Panc1 (cell line): Measurements from ENCODE around the gene ANKRA2.

Experiments used
- POLR2AphosphoS5 ChIP-seq: IDR thresholded peaks from 2 replicates; pipeline ENCODE4 v1.6.1; 2012; ENCODE audit warnings: mild to moderate bottlenecking, low read depth, low read length, moderate library complexity
- TF ChIP-seq, protein P1 (sequence below): fragments of 450-650 bp; IDR thresholded peaks from 2 replicates; pipeline ENCODE4 v1.5.1; 2017; ENCODE audit warnings: mild to moderate bottlenecking
- TF ChIP-seq, protein P2 (sequence below), 2 experiments: IDR thresholded peaks; 2 replicates each; pipeline ENCODE4 v1.6.1; 2011 to 2012; ENCODE audit warnings: low read depth in 2 of 2, control low read depth in 1 of 2, low read length in 1 of 2, mild to moderate bottlenecking in 1 of 2, moderate library complexity in 1 of 2; ENCODE audit not compliant: insufficient read depth in 1 of 2

DNA sequence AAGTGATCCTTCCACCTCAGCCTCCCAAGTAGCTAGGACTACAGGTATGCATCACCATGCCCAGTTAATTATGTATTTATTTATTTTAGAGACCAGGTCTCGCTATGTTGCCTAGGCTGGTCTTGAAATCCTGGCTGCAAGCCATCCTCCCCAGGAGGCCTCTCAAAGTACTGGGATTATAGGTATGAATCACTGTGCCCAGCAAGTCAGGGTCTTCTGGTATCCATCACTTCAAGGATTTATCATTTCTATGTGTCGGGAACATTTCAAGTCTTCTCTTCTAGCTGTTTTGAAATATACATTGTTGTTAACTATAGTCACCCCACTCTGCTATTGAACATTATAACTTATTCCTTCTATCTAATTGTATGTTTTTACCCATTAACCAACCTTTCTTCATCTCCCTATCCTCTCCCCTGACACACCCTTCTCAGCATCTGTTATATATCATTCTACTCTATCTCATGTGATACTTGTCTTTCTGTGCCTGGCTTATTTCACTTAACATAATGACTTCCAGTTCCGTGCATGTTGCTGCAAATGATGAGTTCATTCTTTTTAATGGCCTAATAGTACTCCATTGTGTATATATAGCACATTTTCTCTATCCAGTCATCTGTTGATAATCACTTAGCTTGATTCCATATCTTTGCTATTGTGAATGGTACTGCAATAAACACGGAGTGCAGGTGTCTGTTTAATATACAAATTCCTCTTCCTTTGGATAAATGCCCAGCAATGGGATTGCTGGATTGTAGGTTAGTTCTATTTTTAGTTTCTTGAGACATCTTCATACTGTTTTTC is 26.5 kb upstream of the ANKRA2 start:
- TF ChIP-seq, protein P1, sequence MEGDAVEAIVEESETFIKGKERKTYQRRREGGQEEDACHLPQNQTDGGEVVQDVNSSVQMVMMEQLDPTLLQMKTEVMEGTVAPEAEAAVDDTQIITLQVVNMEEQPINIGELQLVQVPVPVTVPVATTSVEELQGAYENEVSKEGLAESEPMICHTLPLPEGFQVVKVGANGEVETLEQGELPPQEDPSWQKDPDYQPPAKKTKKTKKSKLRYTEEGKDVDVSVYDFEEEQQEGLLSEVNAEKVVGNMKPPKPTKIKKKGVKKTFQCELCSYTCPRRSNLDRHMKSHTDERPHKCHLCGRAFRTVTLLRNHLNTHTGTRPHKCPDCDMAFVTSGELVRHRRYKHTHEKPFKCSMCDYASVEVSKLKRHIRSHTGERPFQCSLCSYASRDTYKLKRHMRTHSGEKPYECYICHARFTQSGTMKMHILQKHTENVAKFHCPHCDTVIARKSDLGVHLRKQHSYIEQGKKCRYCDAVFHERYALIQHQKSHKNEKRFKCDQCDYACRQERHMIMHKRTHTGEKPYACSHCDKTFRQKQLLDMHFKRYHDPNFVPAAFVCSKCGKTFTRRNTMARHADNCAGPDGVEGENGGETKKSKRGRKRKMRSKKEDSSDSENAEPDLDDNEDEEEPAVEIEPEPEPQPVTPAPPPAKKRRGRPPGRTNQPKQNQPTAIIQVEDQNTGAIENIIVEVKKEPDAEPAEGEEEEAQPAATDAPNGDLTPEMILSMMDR = no peak
- no peak for TF ChIP-seq POLR2AphosphoS5
- TF ChIP-seq, protein P2, sequence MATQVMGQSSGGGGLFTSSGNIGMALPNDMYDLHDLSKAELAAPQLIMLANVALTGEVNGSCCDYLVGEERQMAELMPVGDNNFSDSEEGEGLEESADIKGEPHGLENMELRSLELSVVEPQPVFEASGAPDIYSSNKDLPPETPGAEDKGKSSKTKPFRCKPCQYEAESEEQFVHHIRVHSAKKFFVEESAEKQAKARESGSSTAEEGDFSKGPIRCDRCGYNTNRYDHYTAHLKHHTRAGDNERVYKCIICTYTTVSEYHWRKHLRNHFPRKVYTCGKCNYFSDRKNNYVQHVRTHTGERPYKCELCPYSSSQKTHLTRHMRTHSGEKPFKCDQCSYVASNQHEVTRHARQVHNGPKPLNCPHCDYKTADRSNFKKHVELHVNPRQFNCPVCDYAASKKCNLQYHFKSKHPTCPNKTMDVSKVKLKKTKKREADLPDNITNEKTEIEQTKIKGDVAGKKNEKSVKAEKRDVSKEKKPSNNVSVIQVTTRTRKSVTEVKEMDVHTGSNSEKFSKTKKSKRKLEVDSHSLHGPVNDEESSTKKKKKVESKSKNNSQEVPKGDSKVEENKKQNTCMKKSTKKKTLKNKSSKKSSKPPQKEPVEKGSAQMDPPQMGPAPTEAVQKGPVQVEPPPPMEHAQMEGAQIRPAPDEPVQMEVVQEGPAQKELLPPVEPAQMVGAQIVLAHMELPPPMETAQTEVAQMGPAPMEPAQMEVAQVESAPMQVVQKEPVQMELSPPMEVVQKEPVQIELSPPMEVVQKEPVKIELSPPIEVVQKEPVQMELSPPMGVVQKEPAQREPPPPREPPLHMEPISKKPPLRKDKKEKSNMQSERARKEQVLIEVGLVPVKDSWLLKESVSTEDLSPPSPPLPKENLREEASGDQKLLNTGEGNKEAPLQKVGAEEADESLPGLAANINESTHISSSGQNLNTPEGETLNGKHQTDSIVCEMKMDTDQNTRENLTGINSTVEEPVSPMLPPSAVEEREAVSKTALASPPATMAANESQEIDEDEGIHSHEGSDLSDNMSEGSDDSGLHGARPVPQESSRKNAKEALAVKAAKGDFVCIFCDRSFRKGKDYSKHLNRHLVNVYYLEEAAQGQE (IDR thresholded peaks at IDR 0.05; ENCODE audit: insufficient read depth in 1 of 2, low read depth in 2 of 2, low read length in 1 of 2) = no peak
